HEK293T (cell line): ENCODE measurements around the gene GRAP2.

ENCODE experiments used
- BHLHE40 ChIP-seq: fragments of 450-650 bp; IDR thresholded peaks from 2 replicates; pipeline ENCODE4 v1.6.1; 2016; ENCODE audit warnings: mild to moderate bottlenecking, moderate library complexity, borderline replicate concordance
- ELF4 ChIP-seq: fragments of 450-650 bp; IDR thresholded peaks from 2 replicates; pipeline ENCODE4 v1.6.1; 2017; ENCODE audit warnings: antibody characterized with exemption
- FOXA1 ChIP-seq: fragments of 450-650 bp; IDR thresholded peaks from 2 replicates; pipeline ENCODE4 v1.6.1; 2016; ENCODE audit warnings: mild to moderate bottlenecking
- FOXK2 ChIP-seq: fragments of 450-650 bp; IDR thresholded peaks from 2 replicates; pipeline ENCODE4 v1.6.1; 2016; ENCODE audit warnings: mild to moderate bottlenecking
- FOXM1 ChIP-seq: fragments of 450-650 bp; IDR thresholded peaks from 2 replicates; pipeline ENCODE4 v1.6.1; 2017; ENCODE audit warnings: mild to moderate bottlenecking, borderline replicate concordance
- SP1 ChIP-seq: fragments of 450-650 bp; IDR thresholded peaks from 2 replicates; pipeline ENCODE4 v1.6.1; 2017
- SUZ12 ChIP-seq: fragments of 450-650 bp; IDR thresholded peaks from 2 replicates; pipeline ENCODE4 v1.6.1; 2016; ENCODE audit warnings: mild to moderate bottlenecking
- TARDBP ChIP-seq: fragments of 450-650 bp; IDR thresholded peaks from 2 replicates; pipeline ENCODE4 v1.6.1; 2016

DNA sequence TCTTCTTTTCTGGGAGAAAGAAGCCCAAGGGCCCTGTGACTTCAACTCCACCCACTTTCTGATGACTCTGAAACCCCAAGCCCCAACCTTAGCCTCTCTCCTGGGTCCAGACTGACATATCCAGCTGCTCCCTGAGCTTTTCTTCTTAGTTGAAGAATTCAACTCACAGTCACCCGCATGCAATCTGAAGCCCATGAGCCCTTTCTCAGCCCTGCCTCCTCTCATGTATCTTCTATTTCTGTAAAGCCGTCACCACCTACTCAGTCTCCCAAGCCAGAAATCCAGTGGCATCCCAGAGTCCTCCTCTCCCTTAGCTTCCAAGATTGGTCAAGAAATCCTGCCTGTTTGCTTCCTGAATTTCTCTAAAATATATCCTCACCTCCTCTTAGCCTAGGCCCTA, 52.2 kb downstream of the GRAP2 start:
- no peak for TF ChIP-seq ELF4
- TF ChIP-seq BHLHE40: no peak
- no peak for TF ChIP-seq TARDBP
- TF ChIP-seq SP1: no peak
- no peak for TF ChIP-seq SUZ12
- TF ChIP-seq FOXM1: no peak
- no peak for TF ChIP-seq FOXK2
- TF ChIP-seq FOXA1: no peak
